Activated B cell treated with CpG ODN at 0.5 μM for 24 hours (primary cell): ENCODE results near the gene GNGT2. TPM values are rescaled to one million over a fixed set of nuclear protein-coding genes. Genes with fewer than 3 reads are reported as not detected.

Experiments used
- ATAC-seq: fragments of 200-7000 bp; cut with Tn5 transposase; one replicate; pipeline ENCODE4 v1.10.0; 2021; ENCODE audit warnings: low read depth, mild to moderate bottlenecking, moderate library complexity
- CTCF ChIA-PET: fragments of 350-600 bp; sonication (Branson Sonifier 250); formaldehyde crosslinking; loops from one replicate; lab custom pipeline; 2021; ENCODE audit warnings: antibody characterized with exemption; lab: Charles Lee
- POLR2A ChIA-PET: fragments of 350-600 bp; sonication (Branson Sonifier 250); formaldehyde crosslinking; loops from one replicate; lab custom pipeline; 2021; ENCODE audit warnings: antibody characterized with exemption; lab: Charles Lee
- DNase-seq: peaks from one replicate; pipeline ENCODE4 v3.0.0; 2022
- H3K27ac Mint-ChIP-seq: one replicate; pipeline ENCODE4 v1.8.0; 2020; ENCODE audit warnings: mixed read lengths
- H3K27me3 Mint-ChIP-seq: one replicate; pipeline ENCODE4 v1.8.0; 2021; ENCODE audit warnings: mixed read lengths
- H3K36me3 Mint-ChIP-seq: one replicate; pipeline ENCODE4 v1.8.0; 2021; ENCODE audit warnings: low read depth, mixed read lengths
- H3K4me1 Mint-ChIP-seq: one replicate; pipeline ENCODE4 v1.8.0; 2021; ENCODE audit warnings: mixed read lengths
- H3K4me3 Mint-ChIP-seq: one replicate; pipeline ENCODE4 v1.8.0; 2020; ENCODE audit warnings: mild to moderate bottlenecking, mixed read lengths
- H3K9me3 Mint-ChIP-seq: one replicate; pipeline ENCODE4 v1.8.0; 2020; ENCODE audit warnings: mixed read lengths
- CTCF ChIP-seq: fragments of 200-600 bp; IDR thresholded peaks from one replicate; pipeline ENCODE4 v1.8.0; 2022; ENCODE audit warnings: antibody characterized with exemption, mild to moderate bottlenecking
- intact Hi-C: fragments of 100-400 bp; cut with micrococcal nuclease; formaldehyde crosslinking; loops from one replicate; pipeline ENCODE4 v1.15.1; 2024
- total RNA-seq: library from RNA; stranded (reverse); gene quantifications from 2 replicates; pipeline ENCODE4 v1.2.3, GENCODE V29; 2022

GNGT2 gene
- total RNA-seq = 8.1 and 9.8 TPM in 2 replicates

GRCh38 chr17:49210158-49211029, at the start of gene GNGT2, which contains the start of gene ABI3:
Gene GNGT2, minus strand, starts transcription at chr17:49210574. Its CDS starts 3,152 bp downstream, at chr17:49207422.
Gene ABI3, plus strand, starts transcription at chr17:49210707. Its CDS starts 18 bp downstream, at chr17:49210725.
- intact Hi-C loops = loop anchor here (1.0 to 10.0 kb wide), 5 partner anchors 9 to 376 kb away; partner anchors contain the start of gene CALCOCO2
- H3K36me3 Mint-ChIP-seq = no peaks in the 10 kb centered on the region
- peak within 1 kb of the TSS; percentile 84 for H3K4me3 Mint-ChIP-seq
- CTCF ChIA-PET = interaction anchor here (0.8 to 1.8 kb wide), 3 partner anchors 14 to 29 kb away, joined by 3 to 6 read pairs (median 6); no protein-coding TSS in a partner anchor
- ATAC-seq = peak; percentile 96
- H3K27ac Mint-ChIP-seq = peak within 1 kb of the TSS; percentile 87
- TF ChIP-seq CTCF = no peak
- POLR2A ChIA-PET = interaction anchor here (0.5 to 12.3 kb wide), 10 partner anchors 9 to 986 kb away, joined by 3 to 259 read pairs (median 6); no protein-coding TSS in a partner anchor
- H3K4me1 Mint-ChIP-seq = peaks cover 64% of the 10 kb centered on the region
- H3K27me3 Mint-ChIP-seq = no peaks in the 10 kb centered on the region
- no peaks in the 10 kb centered on the region for H3K9me3 Mint-ChIP-seq
- DNase-seq = peak; percentile 64

GRCh38 chr17:49259663-49260010, 49.3 kb upstream of the GNGT2 start:
- peak overlapping the region; percentile 83 for H3K4me3 Mint-ChIP-seq
- no peaks in the 10 kb centered on the region for H3K36me3 Mint-ChIP-seq
- ChIA-PET CTCF (no interaction called here), POLR2A (interaction anchor here (0.7 to 1.4 kb wide), 2 partner anchors 67 to 150 kb away, joined by 3 to 6 read pairs; no protein-coding TSS in a partner anchor)
- DNase-seq (no peak), ATAC-seq (no peak)
- intact Hi-C loops = loop anchor here (2.0 kb wide), 1 partner anchor 29 kb away; the partner anchor contains the start of gene PHOSPHO1
- H3K9me3 Mint-ChIP-seq = no peaks in the 10 kb centered on the region
- no peak overlapping the region for H3K27ac Mint-ChIP-seq
- peaks cover 11% of the 10 kb centered on the region for H3K4me1 Mint-ChIP-seq
- TF ChIP-seq CTCF = no peak
- H3K27me3 Mint-ChIP-seq = peaks cover 7% of the 10 kb centered on the region

- ChIA-PET POLR2A (no interaction called here), CTCF (interaction anchor here (0.7 kb wide), 1 partner anchor 33 kb away, joined by 3 read pairs; no protein-coding TSS in a partner anchor)
- TF ChIP-seq CTCF = no peak
- no peak for DNase-seq
- no peak overlapping the region for H3K27ac Mint-ChIP-seq
- peaks cover 6% of the 10 kb centered on the region for H3K27me3 Mint-ChIP-seq
- no peaks in the 10 kb centered on the region for H3K9me3 Mint-ChIP-seq
- peaks cover 11% of the 10 kb centered on the region for H3K4me1 Mint-ChIP-seq
- no peaks in the 10 kb centered on the region for H3K36me3 Mint-ChIP-seq
- ATAC-seq = no peak
- no peak overlapping the region for H3K4me3 Mint-ChIP-seq
- intact Hi-C loops = no loop called here
Observed at GRCh38 chr17:49258394-49258793, 48.0 kb upstream of the GNGT2 start.

GRCh38 chr17:49255125-49255524, 44.8 kb upstream of the GNGT2 start:
- DNase-seq (no peak), ATAC-seq (no peak)
- Mint-ChIP-seq H3K27me3 (peaks cover 6% of the 10 kb centered on the region), H3K27ac (no peak overlapping the region), H3K4me3 (no peak overlapping the region), H3K4me1 (peaks cover 3% of the 10 kb centered on the region), H3K9me3 (no peaks in the 10 kb centered on the region), H3K36me3 (no peaks in the 10 kb centered on the region)
- ChIA-PET CTCF (no interaction called here), POLR2A (interaction anchor here (0.6 kb wide), 1 partner anchor 137 kb away, joined by 3 read pairs; no protein-coding TSS in a partner anchor)
- TF ChIP-seq CTCF = no peak
- intact Hi-C loops = no loop called here

GRCh38 chr17:49254066-49254465, 43.7 kb upstream of the GNGT2 start:
- POLR2A ChIA-PET = no interaction called here
- Mint-ChIP-seq H3K36me3 (no peaks in the 10 kb centered on the region), H3K9me3 (no peaks in the 10 kb centered on the region), H3K4me1 (no peaks in the 10 kb centered on the region), H3K4me3 (no peak overlapping the region), H3K27me3 (peaks cover 13% of the 10 kb centered on the region), H3K27ac (no peak overlapping the region)
- no peak for ATAC-seq
- DNase-seq = no peak
- no peak for TF ChIP-seq CTCF
- CTCF ChIA-PET = interaction anchor here (1.2 kb wide), 1 partner anchor 302 kb away, joined by 3 read pairs; no protein-coding TSS in a partner anchor
- intact Hi-C loops = no loop called here
